Measurements from ENCODE around the gene POLE.

POLE gene

DNA sequence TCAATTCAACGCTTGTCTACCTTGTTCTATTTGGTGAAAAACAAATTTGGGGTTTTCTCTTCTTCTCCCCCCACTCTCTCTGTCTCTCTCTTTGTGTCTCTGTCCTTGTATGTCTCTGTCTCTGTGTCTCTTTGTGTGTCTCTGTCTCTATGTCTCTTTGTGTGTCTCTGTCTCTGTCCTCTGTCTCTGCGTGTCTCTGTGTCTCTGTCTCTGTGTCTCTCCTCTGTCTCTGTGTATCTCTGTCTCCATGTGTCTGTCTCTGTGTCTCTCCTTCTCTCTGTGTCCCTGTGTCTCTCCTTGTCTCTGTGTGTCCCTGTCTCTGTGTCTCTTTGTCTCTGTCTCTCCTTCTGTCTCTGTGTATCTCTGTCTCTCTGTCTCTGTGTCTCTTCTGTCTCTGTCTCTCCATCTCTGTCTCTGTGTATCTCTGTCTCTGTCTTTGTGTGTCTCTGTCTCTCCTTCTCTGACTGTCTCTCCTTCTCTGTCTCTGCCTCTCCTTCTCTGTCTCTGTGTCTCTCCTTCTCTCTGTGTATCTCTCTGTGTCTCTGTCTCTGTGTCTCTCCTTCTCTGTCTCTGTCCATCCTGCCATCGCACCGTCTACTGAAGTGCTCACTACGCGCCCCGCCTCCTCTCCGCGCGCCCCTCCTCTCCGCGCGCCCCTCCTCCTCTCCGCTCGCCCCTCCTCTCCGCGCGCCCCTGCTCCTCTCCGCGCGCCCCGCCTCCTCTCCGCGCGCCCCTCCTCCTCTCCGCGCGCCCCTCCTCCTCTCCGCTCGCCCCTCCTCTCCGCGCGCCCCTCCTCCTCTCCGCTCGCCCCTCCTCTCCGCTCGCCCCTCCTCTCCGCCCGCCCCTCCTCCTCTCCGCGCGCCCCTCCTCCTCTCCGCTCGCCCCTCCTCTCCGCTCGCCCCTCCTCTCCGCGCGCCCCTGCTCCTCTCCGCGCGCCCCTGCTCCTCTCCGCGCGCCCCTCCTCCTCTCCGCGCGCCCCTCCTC is 89.5 kb downstream of the POLE start:
- no peak for DNase-seq (ENCODE audit: low read depth)

DNA sequence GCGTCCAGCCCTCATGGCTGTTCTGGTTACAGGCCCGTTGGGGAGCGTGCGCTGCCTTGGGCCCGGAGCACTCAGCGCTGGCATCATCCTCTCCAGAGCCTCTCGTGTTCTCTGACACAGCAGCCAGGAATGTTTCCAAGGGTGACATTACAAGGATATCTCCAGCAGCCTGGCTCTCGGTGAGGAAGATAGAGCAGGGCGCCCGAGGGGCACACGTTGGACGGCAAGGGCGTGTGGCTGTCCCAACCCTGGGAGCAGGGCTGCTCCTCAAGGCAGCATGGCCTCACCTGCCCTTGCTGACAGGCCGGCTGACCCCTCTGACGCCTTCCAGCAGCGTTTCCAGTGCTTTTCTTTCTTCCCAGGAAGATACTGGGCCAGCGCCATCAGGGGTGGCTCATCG is 91.1 kb downstream of the POLE start:
- DNase-seq (ENCODE audit: low read depth) = no peak

DNA sequence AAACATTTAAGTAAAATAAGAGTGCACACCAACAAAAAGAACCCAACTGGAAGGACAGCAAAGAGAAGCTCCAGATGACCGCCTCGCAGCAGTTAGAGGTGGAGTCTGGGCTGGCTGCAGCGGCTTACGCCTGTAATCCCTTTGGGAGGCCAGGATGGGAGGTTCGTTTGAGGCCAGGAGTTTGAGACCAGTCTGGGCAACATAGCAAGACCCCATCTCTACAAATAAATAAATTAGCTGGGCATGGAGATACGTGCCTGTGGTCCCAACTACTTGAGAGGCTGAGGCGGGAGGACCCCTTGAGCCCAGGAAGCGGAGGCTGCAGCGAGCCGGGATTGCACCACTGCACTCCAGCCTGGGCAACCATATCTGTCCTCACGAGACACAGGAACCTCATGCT is 92.0 kb downstream of the POLE start:
- DNase-seq (ENCODE audit: low read depth) = no peak

DNA sequence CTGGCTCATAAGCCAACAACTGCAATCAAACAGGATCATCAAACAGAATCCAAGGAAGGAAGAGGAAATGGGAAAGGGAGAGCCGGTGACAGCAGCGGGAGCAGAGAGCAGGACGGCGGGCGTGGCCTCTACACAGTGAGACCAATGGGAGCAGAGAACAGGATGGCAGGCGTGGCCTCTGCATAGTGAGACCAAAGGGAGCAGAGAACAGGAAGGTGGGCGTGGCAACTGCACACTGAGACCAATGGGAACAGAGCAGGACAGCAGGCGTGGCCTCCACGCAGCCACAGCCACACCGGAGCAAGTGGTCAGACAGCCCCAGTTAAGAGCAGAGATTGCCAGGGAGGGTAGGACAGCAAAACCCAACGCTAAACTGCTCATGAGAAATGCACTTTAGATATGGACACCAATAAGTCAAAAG is 93.2 kb downstream of the POLE start:
- DNase-seq (ENCODE audit: low read depth) = peak; percentile 74

DNA sequence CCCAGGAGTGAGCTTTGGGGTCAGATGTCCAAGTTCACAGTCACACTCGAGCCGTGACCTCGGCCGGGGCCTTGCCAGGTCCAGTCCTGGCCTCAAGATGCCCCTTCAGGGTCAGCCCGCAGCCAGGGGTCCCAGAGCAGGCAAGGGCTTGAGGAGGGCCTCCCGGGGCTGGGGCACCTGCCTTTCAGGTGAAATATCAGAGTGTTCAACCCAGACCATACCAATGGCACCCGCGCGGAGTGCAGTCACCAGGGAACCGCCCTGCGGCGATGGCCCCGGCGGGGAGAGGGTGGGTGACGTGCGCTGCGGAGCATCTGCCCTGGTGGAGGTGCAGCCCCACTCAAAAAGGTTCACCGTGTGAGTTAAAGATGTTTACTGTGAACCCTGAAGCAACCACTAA is 93.6 kb downstream of the POLE start:
- no peak for DNase-seq (ENCODE audit: low read depth)

DNA sequence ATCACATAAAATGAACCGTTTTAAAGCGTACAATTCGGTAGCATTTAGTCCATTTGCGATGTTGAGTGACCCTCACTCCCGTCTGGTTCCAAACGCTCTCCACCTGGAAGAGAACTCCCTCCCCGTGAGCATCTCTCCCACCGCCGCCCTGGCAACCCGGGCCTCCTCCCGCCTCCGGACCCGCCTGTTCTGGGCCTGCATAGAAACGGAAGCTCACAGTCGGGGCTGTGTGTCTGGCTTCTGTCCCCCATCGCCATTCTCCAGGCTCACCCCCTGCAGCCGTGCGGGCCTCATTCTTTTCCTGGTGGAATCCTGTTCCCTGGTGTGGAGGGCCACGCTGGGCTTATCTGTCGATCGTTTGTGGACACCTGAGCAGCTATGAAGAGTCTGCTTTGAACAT is 94.1 kb downstream of the POLE start:
- DNase-seq (ENCODE audit: low read depth) = no peak

DNA sequence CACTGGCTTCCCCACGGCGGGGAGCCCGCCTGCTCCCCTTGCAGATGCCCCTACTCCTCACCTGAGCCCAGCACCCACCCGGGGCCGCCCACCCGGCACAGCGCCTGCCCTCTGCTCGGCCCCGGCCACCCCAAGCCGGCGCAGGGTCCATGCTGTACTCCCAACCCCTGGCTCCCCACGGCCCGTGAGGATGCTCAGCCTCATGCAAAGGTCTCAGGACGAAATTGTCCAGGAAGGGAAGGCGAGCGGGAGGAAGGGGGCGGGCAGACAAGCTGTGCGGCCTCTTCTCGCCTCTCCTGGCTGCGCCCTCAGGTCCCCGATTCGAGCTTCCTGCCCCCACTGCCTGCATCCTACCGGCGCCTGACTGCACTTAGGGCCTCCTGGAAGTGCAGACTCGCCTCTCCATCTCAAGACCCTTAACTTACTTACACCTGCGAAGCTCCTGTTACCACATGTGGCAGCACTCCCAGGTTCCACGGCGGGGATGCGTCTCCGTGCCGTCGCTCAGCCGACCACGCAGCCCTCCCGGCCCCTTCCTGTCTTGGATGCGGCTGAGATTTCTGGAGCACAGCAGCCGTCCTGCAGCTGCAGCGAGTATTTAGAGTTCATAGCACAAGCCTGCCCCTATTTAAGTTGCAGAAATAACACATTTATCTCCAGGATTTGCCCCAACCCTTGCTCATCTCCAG is 94.7 kb downstream of the POLE start:
- no peak for DNase-seq (ENCODE audit: low read depth)

DNA sequence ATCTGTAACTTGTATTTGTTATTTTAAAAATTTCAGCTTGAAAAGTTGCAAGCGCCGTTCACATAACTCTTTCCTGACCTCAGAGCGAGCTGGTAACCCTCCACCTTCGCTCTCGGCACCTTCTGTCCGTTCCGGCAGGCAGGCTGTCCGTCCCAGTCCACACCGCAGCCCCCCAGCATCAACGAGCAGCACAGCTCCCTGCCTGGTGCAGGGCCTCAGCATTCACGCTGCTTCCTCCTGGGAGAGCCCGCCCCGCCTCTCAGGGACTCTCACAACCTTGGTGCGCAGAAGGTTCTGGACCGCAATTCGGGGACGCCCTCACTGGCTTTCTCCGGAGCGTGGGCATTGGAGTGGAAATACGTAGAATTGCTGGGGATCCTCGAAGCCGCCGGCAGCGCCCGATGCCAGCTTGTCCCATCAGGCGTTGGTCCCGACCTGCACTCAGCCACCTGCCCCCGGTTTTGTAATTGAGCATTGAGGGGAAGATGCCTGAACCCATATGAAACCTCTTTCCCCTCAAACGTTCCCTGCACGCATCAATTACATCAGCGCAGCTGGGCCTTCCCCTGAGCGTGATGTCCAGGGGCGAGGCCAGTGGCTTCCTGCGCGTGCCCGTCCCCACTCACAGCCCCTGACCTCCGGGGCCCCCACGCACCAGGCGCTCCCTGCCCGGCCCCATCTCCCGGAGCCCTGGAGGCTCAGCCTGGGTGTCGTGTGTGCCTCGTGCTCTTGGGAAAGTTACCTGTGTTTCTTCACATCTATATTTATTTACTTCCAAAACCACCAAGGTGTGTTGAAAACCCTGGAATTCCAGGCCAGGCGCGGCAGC is 95.8 kb downstream of the POLE start:
- no peak for DNase-seq (ENCODE audit: low read depth)

DNA sequence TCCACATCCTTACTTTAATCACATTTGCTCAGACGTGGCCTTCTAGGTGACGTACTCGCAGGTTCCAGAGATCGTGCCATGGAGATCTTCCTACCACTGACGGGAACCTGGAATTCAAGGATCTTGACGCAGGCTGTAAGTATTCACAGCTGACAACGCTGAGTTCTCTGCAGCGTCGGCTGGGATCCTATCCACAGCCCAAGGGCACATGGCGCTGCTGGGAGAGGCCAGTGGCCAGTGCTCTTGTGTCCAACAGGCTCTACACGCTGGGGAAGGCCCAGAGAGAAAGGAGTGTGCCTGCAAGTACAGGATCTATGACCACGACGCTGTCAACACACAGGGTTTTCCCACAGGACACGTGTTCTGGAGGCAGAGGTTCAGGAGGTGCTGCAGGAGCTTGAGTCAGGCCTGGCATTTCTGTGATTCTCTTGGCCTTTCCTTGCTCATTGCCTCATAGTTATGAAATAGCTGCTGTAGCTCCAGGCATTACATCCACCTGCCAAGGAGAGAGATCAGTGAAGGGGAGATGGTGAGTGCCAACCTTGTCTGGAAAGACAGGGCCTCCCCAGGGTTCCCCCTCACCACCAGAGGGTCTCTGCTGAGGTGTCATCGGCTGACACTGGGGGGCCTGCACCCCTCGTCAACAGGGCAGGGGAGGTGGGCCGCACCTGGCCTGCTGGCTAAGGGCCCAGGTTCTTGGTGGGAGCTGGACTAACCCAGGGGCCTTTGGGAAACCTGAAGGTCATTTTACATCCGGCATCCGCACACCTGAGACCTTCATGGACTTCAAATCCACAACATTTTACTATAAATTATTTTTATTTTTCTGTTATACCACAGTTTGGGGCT is 98.1 kb downstream of the POLE start:
- no peak for DNase-seq (ENCODE audit: low read depth)

DNA sequence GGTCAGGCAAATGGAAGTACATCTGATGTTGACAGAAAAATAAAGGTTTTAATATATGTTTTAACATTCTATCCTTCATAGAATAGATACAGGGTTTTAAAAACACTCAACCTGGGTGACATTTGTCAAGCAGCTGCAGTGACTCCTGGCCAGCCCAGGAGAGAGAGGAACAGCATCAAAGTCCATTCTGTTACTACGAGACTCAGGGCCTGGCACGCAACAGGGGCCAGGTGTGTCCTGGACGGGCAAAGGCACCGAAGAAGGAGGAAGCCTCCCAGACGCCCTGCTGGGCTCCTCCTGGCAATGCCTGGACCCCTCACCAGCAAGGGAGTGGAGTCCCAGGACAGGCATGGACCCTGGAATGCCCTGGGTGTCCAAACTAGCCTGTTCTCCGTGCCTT is 98.8 kb downstream of the POLE start:
- no peak for DNase-seq (ENCODE audit: low read depth)

DNA sequence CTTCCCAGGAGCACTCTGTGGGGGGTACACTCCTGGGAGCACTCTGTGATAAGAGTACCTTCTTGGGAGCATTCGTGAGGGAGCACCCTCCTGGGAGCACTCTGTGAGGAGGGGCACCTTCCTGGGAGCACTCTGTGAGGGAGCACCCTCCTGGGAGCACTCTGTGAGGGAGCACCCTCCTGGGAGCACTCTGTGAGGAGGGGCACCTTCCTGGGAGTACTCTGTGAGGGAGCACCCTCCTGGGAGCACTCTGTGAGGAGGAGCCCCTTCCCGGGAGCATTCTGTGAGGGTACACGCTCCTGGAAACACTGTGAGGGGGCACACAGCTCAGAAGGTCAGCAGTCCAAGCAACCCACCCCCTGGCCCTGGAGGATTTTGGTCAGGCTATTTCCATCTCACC is 99.4 kb downstream of the POLE start:
- no peak for DNase-seq (ENCODE audit: low read depth)

DNA sequence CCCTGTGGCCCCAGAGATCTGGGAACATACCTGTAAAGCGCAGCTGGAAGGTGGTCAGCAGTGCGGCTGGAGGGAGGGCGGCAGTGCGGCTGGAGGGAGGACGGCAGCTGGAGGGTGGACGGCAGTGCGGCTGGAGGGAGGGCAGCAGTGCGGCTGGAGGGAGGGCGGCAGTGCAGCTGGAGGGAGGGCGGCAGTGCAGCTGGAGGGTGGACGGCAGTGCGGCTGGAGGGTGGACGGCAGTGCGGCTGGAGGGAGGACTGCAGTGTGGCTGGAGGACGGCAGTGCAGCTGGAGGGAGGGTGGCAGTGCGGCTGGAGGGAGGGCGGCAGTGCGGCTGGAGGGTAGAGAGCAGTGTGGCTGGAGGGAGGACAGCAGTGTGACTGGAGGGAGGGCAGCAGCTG is 100.2 kb downstream of the POLE start:
- DNase-seq (ENCODE audit: low read depth) = no peak

DNA sequence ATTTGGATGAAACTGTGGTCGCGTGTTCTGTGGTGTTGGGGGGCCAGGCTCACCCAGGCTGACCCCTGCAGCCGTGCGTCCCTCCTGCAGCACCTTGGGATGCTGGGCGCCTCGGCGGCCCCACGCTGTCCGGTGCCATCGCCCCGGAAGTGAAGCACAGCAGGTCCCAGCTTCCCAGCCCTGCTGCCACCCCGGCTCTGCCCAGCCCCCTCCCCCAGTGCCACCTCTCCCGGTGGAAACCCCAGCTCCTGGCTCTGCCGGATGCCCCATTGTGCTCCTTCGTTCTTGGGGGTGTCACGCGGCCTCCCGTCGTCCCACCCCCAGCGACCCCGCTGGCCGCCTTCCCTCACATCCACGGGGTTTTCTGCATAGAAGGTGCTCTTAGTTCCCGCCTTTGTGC is 102.0 kb downstream of the POLE start:
- no peak for DNase-seq (ENCODE audit: low read depth)

DNA sequence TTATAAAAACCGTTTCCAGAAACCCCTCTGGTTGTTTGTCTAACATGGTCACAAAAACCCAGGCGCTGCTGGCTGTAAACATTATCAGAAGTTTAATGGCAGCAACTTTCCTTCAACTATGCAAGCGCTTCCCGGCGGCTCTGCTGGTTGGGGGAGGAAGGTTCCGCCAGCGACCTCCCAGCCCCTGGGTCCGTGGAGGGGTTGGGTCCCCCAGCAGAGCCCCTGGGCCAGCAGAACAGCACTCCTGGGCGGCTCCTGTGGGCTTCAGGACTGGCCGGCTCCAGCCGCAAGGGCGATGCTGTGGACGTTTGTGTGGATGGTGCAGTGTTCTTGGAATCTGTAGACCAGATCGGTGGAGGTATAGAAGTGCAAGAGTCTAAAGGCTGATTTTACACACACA is 102.7 kb downstream of the POLE start:
- no peak for DNase-seq (ENCODE audit: low read depth)

DNA sequence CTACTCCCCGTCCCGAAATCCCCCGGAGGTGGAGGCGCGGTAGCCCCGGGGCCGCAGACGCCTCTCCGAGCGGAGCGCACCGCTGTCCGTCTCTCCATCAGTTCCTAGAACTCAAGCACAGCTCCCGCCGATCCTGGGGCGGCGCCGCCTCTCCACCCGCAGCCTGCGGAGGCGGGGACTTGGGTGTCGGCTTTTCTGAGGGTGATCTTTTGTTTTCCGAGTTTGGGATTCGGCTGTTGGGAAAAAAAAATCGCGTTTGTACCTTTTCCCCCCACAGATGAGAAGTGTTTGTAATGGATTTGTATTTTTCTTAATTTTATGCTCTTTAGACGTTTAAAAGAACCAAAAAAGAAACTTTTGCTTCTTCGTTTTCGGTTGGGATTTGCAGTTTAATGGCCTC is 103.4 kb downstream of the POLE start:
- no peak for DNase-seq (ENCODE audit: low read depth)

DNA sequence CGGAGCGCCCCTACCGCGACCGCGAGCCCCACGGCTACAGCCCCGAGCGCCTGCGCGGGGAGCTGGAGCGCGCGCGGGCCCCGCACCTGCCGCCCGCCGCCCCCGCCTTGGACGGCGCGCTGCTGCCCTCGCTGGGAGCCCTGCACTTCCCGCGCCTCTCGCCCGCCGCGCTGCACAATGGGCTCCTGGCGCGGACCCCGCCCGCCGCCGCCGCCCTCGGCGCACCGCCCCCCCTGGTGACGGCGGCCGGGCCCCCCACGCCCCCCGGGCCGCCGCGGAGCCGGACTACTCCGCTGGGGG is 103.8 kb downstream of the POLE start:
- no peak for DNase-seq (ENCODE audit: low read depth)

DNA sequence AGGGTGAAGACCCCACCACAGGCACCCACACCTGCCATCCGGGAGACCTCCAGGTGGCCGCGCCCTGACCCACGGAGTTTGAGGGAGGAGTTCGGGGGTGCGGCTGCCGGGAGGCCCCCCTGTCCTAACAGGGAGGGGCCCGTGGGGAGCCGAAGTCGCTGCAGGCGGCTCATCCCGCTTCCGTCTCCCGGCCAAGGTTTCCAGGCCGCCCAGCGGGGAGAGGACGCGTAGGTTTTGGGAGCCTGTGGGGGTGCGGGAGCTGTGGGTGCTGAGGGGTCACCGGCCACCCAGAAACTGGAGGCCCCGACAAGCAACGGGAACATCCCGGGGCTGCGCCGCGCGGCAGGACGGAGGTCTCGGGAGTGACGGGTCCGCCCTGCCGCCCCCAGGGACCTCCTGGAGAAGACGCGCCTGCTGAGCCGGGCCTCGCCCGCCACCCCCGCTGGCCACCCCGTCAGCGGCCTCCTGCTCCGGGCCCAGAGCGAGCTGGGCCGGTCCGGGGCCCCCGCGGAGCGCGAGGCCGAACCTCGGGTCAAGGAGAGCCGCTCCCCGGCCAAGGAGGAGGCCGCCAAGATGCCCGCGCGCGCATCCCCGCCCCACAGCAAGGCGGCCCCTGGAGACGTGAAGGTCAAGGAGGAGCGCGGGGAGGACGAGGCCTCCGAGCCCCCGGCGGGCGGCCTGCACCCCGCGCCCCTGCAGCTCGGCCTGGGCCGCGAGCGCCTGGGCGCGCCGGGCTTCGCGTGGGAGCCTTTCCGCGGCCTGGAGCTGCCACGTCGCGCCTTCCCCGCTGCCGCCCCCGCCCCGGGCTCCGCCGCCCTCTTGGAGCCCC is 104.3 kb downstream of the POLE start:
- DNase-seq (ENCODE audit: low read depth) = no peak

DNA sequence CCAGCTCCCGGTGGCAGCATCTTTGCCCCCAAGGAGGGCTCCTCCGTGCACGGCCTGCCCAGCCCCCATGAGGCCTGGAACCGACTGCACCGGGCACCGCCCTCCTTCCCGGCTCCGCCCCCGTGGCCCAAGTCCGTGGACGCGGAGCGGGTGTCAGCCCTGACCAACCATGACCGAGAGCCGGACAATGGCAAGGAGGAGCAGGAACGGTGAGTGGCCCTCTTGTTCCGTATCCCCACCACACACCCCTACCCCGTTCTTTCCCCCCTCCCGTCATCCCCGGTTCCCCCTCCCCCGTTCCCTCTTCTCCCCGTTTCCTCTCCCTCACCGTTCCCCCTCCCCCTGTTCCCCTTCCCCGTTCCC is 105.1 kb downstream of the POLE start:
- no peak for DNase-seq (ENCODE audit: low read depth)

DNA sequence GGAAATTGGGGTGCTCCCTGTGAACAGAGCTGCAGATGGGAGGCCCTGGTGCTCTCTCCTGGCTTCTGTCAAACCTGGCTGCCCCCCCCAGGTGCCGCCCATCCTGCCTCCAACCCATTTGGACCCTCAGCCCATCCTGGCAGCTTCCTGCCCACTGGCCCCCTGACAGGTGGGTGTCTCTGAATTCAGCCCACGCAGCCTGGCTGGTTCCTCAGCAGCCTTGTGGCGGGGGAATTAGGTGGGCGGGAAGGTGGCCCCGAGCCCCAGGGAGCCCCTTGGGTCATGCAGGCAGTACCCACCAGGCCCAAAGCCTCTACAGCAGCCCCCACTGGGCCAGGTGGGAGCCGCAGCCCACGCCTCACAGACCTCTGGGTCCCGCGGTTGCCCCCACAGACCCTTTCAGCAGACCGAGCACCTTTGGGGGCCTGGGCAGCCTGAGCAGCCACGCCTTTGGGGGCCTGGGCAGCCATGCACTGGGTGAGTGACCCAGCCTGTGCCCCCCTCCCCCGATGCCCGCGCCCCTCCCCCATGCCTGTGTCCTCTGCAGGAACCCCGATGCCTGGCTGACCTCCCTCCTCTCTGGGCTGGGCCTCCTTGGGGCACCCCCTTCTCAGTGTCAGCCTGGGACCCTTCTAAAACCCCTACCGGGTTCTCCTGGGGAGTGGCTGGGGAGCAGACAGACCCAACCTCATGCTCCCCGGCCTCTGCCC is 105.6 kb downstream of the POLE start:
- DNase-seq (ENCODE audit: low read depth) = no peak

DNA sequence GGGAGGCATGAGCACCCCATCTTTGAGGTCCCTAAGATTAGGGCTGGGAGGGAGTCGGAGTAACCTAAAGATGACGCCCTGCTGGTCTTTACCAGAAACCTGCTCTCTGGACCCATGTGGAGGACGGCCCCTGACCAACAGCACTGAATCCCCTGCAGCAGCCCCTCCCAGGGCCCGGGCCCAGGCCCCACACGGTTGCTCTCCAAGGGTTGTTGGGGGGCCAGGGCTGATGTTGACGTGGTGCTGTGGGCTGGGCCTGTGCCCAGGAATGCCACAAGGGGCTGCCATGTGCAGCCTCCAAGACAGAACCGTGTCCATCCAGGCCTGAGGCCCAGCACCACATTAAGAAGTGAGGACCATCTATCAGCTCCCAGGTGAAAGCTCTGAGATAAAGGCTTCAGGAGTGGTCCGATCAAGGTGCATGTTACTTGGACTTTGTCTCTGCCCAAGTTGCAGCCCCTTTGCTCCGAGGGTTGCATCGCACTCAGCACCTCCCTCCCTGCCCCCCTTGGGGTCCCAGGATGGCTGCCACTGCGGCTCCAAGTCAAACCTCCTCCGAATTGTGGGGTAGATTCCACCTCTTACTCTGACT is 106.3 kb downstream of the POLE start:
- DNase-seq (ENCODE audit: low read depth) = no peak
